ENCODE measurements around the gene ICOS. TPM values are rescaled to one million over a fixed set of nuclear protein-coding genes. Genes with fewer than 3 reads are reported as not detected.
A peak's percentile ranks its signal among the peaks of the same experiment; 100 is the strongest.

Gene ICOS
- total RNA-seq: not detected

GRCh38 chr2:203936535-203936934, at the start of gene ICOS:
ICOS (plus strand) TSS chr2:203936763; CDS start chr2:203936815, 52 bp downstream.
- DNase-seq (ENCODE audit: low spot score): no peak
- ATAC-seq: no peak
- intact Hi-C loops (cut with DNase I): no loop called here

DNA sequence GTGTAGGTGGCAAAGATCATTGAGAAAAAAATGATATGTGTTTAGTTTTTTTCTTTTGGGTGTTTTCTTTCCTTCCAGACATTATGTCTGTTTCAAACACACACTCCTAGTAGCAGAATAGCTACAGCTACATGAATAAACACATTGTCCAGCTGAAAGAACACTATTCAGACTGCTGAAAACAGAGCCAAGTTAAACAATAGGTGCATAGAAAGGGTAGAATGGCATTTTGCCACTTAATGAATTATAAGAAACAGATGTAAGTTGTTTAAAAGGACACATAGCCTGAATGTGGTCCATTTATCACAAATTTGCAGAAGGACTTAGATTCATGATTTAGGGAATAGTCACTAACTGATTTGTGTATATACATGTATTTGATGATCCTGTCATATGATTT, 48.9 kb upstream of the ICOS start:
- intact Hi-C loops (cut with DNase I): no loop called here
- DNase-seq (ENCODE audit: low spot score) (no peak), ATAC-seq (peak; percentile 92)

- no peak for DNase-seq (ENCODE audit: low spot score)
- intact Hi-C loops (cut with DNase I): no loop called here
These were observed 47.0 kb upstream of the ICOS start for GRCh38 chr2:203889542-203889941.

GRCh38 chr2:203889944-203890343, 46.6 kb upstream of the ICOS start:
- DNase-seq (ENCODE audit: low spot score) (no peak), ATAC-seq (no peak)
- intact Hi-C loops (cut with DNase I): no loop called here

More at GRCh38 chr2:203889542-203889941, 47.0 kb upstream of the ICOS start:
- ATAC-seq: no peak

DNA sequence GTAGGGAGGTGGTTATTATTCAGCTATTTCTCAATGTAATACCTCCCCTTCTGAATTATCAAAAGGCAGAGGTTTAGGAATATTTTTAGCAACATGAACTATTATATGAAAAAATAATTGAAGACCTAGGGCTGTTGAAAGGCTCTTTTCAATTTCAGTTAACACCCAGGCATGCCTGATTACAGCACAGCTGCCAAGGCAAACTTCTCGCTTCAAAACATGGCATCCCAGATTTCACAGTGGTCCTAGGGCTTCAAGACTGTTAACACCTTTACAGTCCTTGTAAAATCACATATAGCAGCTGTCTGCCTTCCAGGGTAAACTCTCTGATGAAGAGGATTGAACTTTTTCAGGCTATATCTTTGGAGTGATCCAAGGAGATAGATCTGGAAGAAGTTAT, 45.8 kb upstream of the ICOS start:
- DNase-seq (ENCODE audit: low spot score): no peak
- intact Hi-C loops (cut with DNase I): no loop called here
- ATAC-seq: no peak

DNA sequence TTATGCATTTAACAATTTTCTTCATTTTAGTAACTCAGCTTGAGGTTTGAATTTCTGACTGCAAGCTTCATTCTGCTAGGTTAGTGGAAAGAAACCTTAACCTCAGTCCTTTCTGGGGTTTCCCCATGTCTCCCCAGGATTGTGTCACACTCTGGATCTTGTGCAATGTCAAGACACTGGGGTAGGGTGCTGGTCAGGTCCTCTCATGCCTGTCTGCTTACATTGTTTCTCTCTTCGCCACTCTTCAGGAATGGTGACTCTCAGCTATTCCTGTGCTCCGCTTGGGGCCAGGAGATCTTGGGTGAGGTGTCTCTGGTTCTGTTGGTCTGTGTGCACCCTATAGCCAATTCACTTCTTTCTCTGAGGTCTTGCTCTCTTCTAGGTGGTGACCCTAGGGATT, 45.1 kb upstream of the ICOS start:
- ATAC-seq: no peak
- DNase-seq (ENCODE audit: low spot score): no peak
- intact Hi-C loops (cut with DNase I): no loop called here

DNA sequence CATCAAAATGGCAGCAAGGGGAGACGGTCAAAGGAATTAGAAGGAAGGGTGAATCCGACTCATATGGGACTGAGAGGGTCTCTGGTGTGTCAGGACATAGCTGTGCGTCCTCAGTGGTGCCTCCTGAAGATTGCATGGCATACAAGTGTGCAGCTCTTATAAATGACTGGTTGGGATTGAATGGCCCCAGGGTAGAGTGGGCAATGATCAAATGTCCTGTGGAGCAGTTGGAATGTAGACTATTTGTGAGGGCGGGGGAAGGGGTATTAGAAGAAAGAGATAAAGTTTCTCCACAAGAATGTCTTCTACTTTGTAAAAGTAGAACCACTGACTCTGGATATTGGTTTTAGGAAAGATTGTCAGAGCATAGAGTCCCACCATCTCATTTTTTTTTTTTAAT, 44.4 kb upstream of the ICOS start:
- no peak for DNase-seq (ENCODE audit: low spot score)
- intact Hi-C loops (cut with DNase I): no loop called here
- no peak for ATAC-seq

DNA sequence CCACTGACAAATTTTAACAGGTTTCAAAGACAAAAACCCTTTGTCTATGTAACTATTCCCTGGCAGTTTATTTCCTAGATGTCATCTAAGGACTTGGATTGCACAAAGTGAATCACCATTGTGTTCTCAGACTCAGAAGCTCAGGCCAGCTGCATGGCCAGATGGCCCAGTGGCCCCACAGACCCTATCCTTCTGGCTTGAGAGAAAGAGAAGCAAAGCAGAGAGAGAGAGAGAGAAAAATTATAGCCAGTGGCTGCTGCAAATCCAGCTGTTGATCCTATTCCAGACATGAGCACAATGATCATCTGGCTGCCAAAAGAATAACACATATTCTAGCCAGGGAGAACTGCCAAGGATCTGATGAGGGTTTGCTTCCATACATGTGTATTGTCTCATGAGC, 43.2 kb upstream of the ICOS start:
- ATAC-seq (peak; percentile 96), DNase-seq (ENCODE audit: low spot score) (no peak)
- intact Hi-C loops (cut with DNase I): no loop called here

- intact Hi-C loops (cut with DNase I): no loop called here
- DNase-seq (ENCODE audit: low spot score): no peak
- peak; percentile 7 for ATAC-seq
These were observed 42.7 kb upstream of the ICOS start for GRCh38 chr2:203893840-203894239.

DNA sequence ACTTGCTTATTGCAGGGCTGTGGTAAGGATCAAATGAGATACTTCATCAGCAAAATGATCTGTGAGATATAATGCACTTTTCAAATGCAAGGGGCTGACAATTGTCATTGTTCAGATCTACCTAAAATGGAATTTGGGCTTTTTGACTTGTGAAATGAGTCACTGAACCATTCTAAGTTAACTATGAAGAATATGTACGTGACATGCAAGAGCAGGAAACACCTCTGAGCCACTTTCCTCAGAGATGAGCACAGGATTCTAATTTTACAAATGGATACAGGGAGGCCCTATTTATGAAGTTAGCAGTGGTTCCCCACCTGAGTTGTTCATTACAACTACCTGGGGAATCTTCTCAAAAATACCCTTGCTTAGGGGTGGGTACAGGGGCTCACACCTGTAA, 42.3 kb upstream of the ICOS start:
- intact Hi-C loops (cut with DNase I): no loop called here
- DNase-seq (ENCODE audit: low spot score) (no peak), ATAC-seq (no peak)

GRCh38 chr2:203897544-203897943, 39.0 kb upstream of the ICOS start:
- intact Hi-C loops (cut with DNase I): no loop called here
- ATAC-seq (no peak), DNase-seq (ENCODE audit: low spot score) (no peak)

- DNase-seq (ENCODE audit: low spot score) (no peak), ATAC-seq (no peak)
- intact Hi-C loops (cut with DNase I): no loop called here
These were observed 37.9 kb upstream of the ICOS start for GRCh38 chr2:203898657-203899056.

GRCh38 chr2:203900253-203900652, 36.3 kb upstream of the ICOS start:
- ATAC-seq: no peak
- no peak for DNase-seq (ENCODE audit: low spot score)
- intact Hi-C loops (cut with DNase I): no loop called here

- ATAC-seq (no peak), DNase-seq (ENCODE audit: low spot score) (no peak)
- intact Hi-C loops (cut with DNase I): no loop called here
These were observed 32.5 kb upstream of the ICOS start for GRCh38 chr2:203904022-203904421.

- ATAC-seq (no peak), DNase-seq (ENCODE audit: low spot score) (no peak)
- intact Hi-C loops (cut with DNase I): no loop called here
These were observed 30.9 kb upstream of the ICOS start for GRCh38 chr2:203905656-203906055.

- ATAC-seq (peak; percentile 52), DNase-seq (ENCODE audit: low spot score) (no peak)
- intact Hi-C loops (cut with DNase I): no loop called here
These were observed 28.3 kb upstream of the ICOS start for GRCh38 chr2:203908066-203908796.

- intact Hi-C loops (cut with DNase I): no loop called here
- peak; percentile 25 for ATAC-seq
- no peak for DNase-seq (ENCODE audit: low spot score)
These were observed 27.8 kb upstream of the ICOS start for GRCh38 chr2:203908797-203909185.

DNA sequence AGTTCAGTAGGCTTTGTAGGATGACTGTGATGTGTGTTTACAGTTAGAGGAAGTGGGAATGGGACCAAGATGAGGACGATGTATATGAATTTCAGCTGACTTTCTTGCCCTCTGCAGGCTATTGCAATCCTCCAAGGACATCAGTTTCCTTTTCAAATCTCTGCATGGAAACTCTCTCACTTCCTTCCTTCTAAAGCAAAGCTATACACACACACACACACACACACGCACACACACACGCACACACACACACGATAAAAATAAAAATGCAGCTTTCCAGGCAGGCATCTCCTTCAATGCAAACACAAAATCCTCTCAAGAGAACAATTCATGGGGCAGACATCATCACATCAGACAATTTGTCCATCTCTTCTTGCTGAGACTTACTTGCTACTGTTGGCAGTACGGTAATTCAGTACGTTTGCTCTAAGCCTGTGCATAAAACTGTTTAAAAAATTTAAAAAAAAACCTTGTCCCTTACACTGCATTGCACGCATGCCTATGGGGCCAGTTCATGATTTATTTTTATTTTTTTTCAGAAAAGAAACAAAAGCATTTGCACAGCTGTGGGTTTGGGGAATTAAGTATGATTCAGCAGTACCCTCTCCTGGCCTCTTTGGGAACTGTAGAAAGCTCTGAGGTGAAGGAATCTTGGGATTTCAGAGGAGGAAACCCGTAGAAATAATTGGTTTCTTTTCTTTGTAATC, 27.1 kb upstream of the ICOS start:
- DNase-seq (ENCODE audit: low spot score) (no peak), ATAC-seq (peak; percentile 87)
- intact Hi-C loops (cut with DNase I): no loop called here

GRCh38 chr2:203909974-203910373, 26.6 kb upstream of the ICOS start:
- intact Hi-C loops (cut with DNase I): no loop called here
- peak; percentile 16 for ATAC-seq

GRCh38 chr2:203913947-203914346, 22.6 kb upstream of the ICOS start:
- DNase-seq (ENCODE audit: low spot score): no peak
- no peak for ATAC-seq
- intact Hi-C loops (cut with DNase I): no loop called here

More at GRCh38 chr2:203909974-203910373, 26.6 kb upstream of the ICOS start:
- no peak for DNase-seq (ENCODE audit: low spot score)

Data from sciatic nerve (tissue), 2 donors.